Mesenchymal stem cell (in vitro differentiated cells and primary cell): ENCODE measurements around the gene TBC1D10A.

Experiments
- DNase-seq: peaks from one replicate; pipeline ENCODE4 v3.0.0-alpha.2; 2013
- H2AFZ ChIP-seq: one replicate; pipeline ENCODE4 v1.6.1; 2013; ENCODE audit warnings: low read depth, mild to moderate bottlenecking, control low read depth, inconsistent platforms, low read length, moderate library complexity
- H2AK5ac ChIP-seq: 2 replicates; pipeline ENCODE4 v1.6.1; 2013; ENCODE audit warnings: low read length, moderate library complexity, mild to moderate bottlenecking, inconsistent platforms; ENCODE audit not compliant: severe bottlenecking
- H2BK120ac ChIP-seq: one replicate; pipeline ENCODE4 v1.6.1; 2013; ENCODE audit warnings: low read depth, mild to moderate bottlenecking, inconsistent platforms, low read length, moderate library complexity
- H2BK12ac ChIP-seq, 2 experiments: one replicate each; pipeline ENCODE4 v1.6.1; 2013; ENCODE audit warnings: inconsistent platforms in 2 of 2, low read length in 2 of 2, mild to moderate bottlenecking in 2 of 2, moderate library complexity in 2 of 2, control low read depth in 1 of 2
- H2BK15ac ChIP-seq: one replicate; pipeline ENCODE4 v1.6.1; 2013; ENCODE audit warnings: mild to moderate bottlenecking, low read depth, inconsistent platforms; ENCODE audit not compliant: poor library complexity, severe bottlenecking
- H2BK5ac ChIP-seq: 2 replicates; pipeline ENCODE4 v1.6.1; 2013; ENCODE audit warnings: low read depth, mild to moderate bottlenecking, low read length, control low read depth, inconsistent platforms; ENCODE audit not compliant: poor library complexity, severe bottlenecking
- H3K14ac ChIP-seq, 2 experiments: one replicate each; pipeline ENCODE4 v1.6.1; 2013; ENCODE audit warnings: inconsistent platforms in 2 of 2, low read length in 2 of 2, control low read depth in 1 of 2, mild to moderate bottlenecking in 1 of 2, moderate library complexity in 1 of 2
- H3K18ac ChIP-seq, 2 experiments: one replicate each; pipeline ENCODE4 v1.6.1; 2013; ENCODE audit warnings: inconsistent platforms in 2 of 2, low read length in 2 of 2, control low read depth in 1 of 2, low read depth in 1 of 2, mild to moderate bottlenecking in 1 of 2
- H3K23ac ChIP-seq, 2 experiments: one replicate each; pipeline ENCODE4 v1.6.1; 2013; ENCODE audit warnings: inconsistent platforms in 2 of 2, low read length in 2 of 2, mild to moderate bottlenecking in 2 of 2, moderate library complexity in 2 of 2, control low read depth in 1 of 2
- H3K27ac ChIP-seq: 2 replicates; pipeline ENCODE4 v1.5.1; 2013; ENCODE audit warnings: mild to moderate bottlenecking, moderate library complexity, low read length, control low read depth, inconsistent platforms; ENCODE audit not compliant: poor library complexity, severe bottlenecking
- H3K27me3 ChIP-seq, 2 experiments: 2 replicates each; pipeline versions ENCODE4 v1.6.1 to v1.7.0; 2013; ENCODE audit warnings: low read length in 2 of 2, mild to moderate bottlenecking in 2 of 2, moderate library complexity in 2 of 2, control low read depth in 1 of 2, inconsistent platforms in 1 of 2; ENCODE audit not compliant: control insufficient read depth in 1 of 2, insufficient read depth in 1 of 2
- H3K36me3 ChIP-seq, 2 experiments: 2 replicates each; pipeline versions ENCODE4 v1.6.1 to v1.7.0; 2013; ENCODE audit warnings: low read length in 2 of 2, control low read depth in 1 of 2, inconsistent platforms in 1 of 2, low read depth in 1 of 2, mild to moderate bottlenecking in 1 of 2; ENCODE audit not compliant: insufficient read depth in 2 of 2, control insufficient read depth in 1 of 2
- H3K4ac ChIP-seq, 2 experiments: one replicate each; pipeline ENCODE4 v1.6.1; 2013; ENCODE audit warnings: inconsistent platforms in 2 of 2, low read length in 2 of 2, mild to moderate bottlenecking in 2 of 2, moderate library complexity in 2 of 2, control low read depth in 1 of 2, low read depth in 1 of 2
- H3K4me1 ChIP-seq: 2 replicates; pipeline ENCODE4 v1.6.1; 2013; ENCODE audit warnings: low read depth, low read length, control low read depth; ENCODE audit not compliant: control insufficient read depth, insufficient read depth
- H3K4me2 ChIP-seq: 2 replicates; pipeline ENCODE4 v1.6.1; 2013; ENCODE audit warnings: low read length, mild to moderate bottlenecking, inconsistent platforms; ENCODE audit not compliant: poor library complexity, severe bottlenecking
- H3K4me3 ChIP-seq, 2 experiments: 2 replicates each; pipeline versions ENCODE4 v1.5.1 to v1.7.0; 2013; ENCODE audit warnings: low read length in 2 of 2, mild to moderate bottlenecking in 2 of 2, control low read depth in 1 of 2, low read depth in 1 of 2; ENCODE audit not compliant: insufficient read depth in 1 of 2
- H3K79me1 ChIP-seq: replicated peaks from 2 replicates; pipeline ENCODE4 v1.6.1; 2013; ENCODE audit warnings: mild to moderate bottlenecking, control low read depth, low read length, inconsistent platforms; ENCODE audit not compliant: poor library complexity, severe bottlenecking
- H3K9ac ChIP-seq: 2 replicates; pipeline ENCODE4 v1.7.0; 2013; ENCODE audit warnings: mild to moderate bottlenecking, low read length, moderate library complexity
- H3K9me3 ChIP-seq: 2 replicates; pipeline ENCODE4 v1.7.0; 2013; ENCODE audit warnings: mild to moderate bottlenecking, low read length; ENCODE audit not compliant: control insufficient read depth
- H4K8ac ChIP-seq: one replicate; pipeline ENCODE4 v1.6.1; 2013; ENCODE audit warnings: inconsistent platforms, mild to moderate bottlenecking, low read length, moderate library complexity
- H4K91ac ChIP-seq: one replicate; pipeline ENCODE4 v1.6.1; 2013; ENCODE audit warnings: mild to moderate bottlenecking, low read length, inconsistent platforms
- WGBS: methylation state at CpG from one replicate; pipeline ENCODE4 v1.1.7; 2013; ENCODE audit warnings: mixed read lengths; 5-methylcytosine and 5-hydroxymethylcytosine counted together

The TBC1D10A gene

GRCh38 chr22:30266445-30267381 is 60.0 kb downstream of the TBC1D10A start, which contains the start of gene OSM:
TSS of gene OSM (minus strand) at chr22:30266851. CDS start at chr22:30266799, 52 bp downstream.
- Histone ChIP-seq H4K91ac (peak within 1 kb of the TSS; percentile 67), H3K9me3 (no peaks in the 10 kb centered on the region), H3K27ac (no peak within 1 kb of the TSS), H3K79me1 (no peaks in the 10 kb centered on the region), H3K4me2 (no peak within 1 kb of the TSS), H3K18ac (no peak within 1 kb of the TSS), H3K4ac (peak within 1 kb of the TSS in 1 of 2 experiments; percentile 7), H3K4me1 (peaks cover 28% of the 10 kb centered on the region), H3K14ac (peak within 1 kb of the TSS in 1 of 2 experiments; percentile 7), H2AFZ (no peak within 1 kb of the TSS), H4K8ac (no peak within 1 kb of the TSS), H3K27me3 (peaks cover 0 to 2% of the 10 kb centered on the region in 2 experiments), H3K9ac (no peak within 1 kb of the TSS), H2BK5ac (no peak within 1 kb of the TSS), H2AK5ac (no peak within 1 kb of the TSS), H2BK120ac (no peak within 1 kb of the TSS), H3K4me3 (no peak within 1 kb of the TSS), H2BK15ac (no peak within 1 kb of the TSS), H3K36me3 (no peaks in the 10 kb centered on the region), H2BK12ac (no peak within 1 kb of the TSS), H3K23ac (no peak within 1 kb of the TSS)
- no peak for DNase-seq
- WGBS, result 93% methylated on average over 35 of the region's 35 CpGs

- Histone ChIP-seq H3K4me1 (peaks cover 33% of the 10 kb centered on the region), H3K36me3 (no peaks in the 10 kb centered on the region), H2BK120ac (no peak overlapping the region), H3K27me3 (peaks cover 0 to 5% of the 10 kb centered on the region in 2 experiments), H4K91ac (peak overlapping the region; percentile 67), H3K18ac (no peak overlapping the region), H2BK12ac (no peak overlapping the region), H3K4ac (peak overlapping the region in 1 of 2 experiments; percentile 7), H2BK5ac (no peak overlapping the region), H3K4me3 (no peak overlapping the region), H2AFZ (no peak overlapping the region), H3K4me2 (no peak overlapping the region), H3K9me3 (no peaks in the 10 kb centered on the region), H4K8ac (no peak overlapping the region), H3K9ac (no peak overlapping the region), H2BK15ac (no peak overlapping the region), H3K23ac (no peak overlapping the region), H3K14ac (no peak overlapping the region), H3K79me1 (no peaks in the 10 kb centered on the region), H3K27ac (no peak overlapping the region), H2AK5ac (no peak overlapping the region)
- no peak for DNase-seq
- WGBS, result 86% methylated on average over 21 of the region's 24 CpGs
Observed at GRCh38 chr22:30265823-30266444, 60.8 kb downstream of the TBC1D10A start.

- no peak overlapping the region for H4K91ac ChIP-seq
- 96% methylated on average over 9 of the region's 9 CpGs for WGBS
- no peak overlapping the region for H3K18ac ChIP-seq
- DNase-seq, result no peak
- no peak overlapping the region for H2BK15ac ChIP-seq
- no peak overlapping the region for H2AK5ac ChIP-seq
- no peak overlapping the region for H2AFZ ChIP-seq
- no peak overlapping the region for H3K14ac ChIP-seq
- no peak overlapping the region for H3K4ac ChIP-seq
- no peak overlapping the region for H4K8ac ChIP-seq
- H2BK120ac ChIP-seq, result no peak overlapping the region
- H3K9ac ChIP-seq, result no peak overlapping the region
- H3K36me3 ChIP-seq, result no peaks in the 10 kb centered on the region
- no peak overlapping the region for H2BK5ac ChIP-seq
- H2BK12ac ChIP-seq, result peak overlapping the region in 1 of 2 experiments; percentile 15
- H3K27ac ChIP-seq, result no peak overlapping the region
- H3K9me3 ChIP-seq, result no peaks in the 10 kb centered on the region
- no peak overlapping the region for H3K4me2 ChIP-seq
- H3K23ac ChIP-seq, result no peak overlapping the region
- H3K4me3 ChIP-seq, result no peak overlapping the region
- peaks cover 0 to 5% of the 10 kb centered on the region in 2 experiments for H3K27me3 ChIP-seq
- H3K4me1 ChIP-seq, result peaks cover 33% of the 10 kb centered on the region
- no peaks in the 10 kb centered on the region for H3K79me1 ChIP-seq
Observed at GRCh38 chr22:30265131-30265720, 61.5 kb downstream of the TBC1D10A start.

GRCh38 chr22:30263883-30264282 is 62.9 kb downstream of the TBC1D10A start:
- no peak for DNase-seq
- 90% methylated on average over 17 of the region's 17 CpGs for WGBS
- Histone ChIP-seq H3K4me1 (peaks cover 33% of the 10 kb centered on the region), H2AFZ (no peak overlapping the region), H3K79me1 (no peaks in the 10 kb centered on the region), H2AK5ac (no peak overlapping the region), H2BK120ac (no peak overlapping the region), H3K9ac (no peak overlapping the region), H2BK5ac (no peak overlapping the region), H3K9me3 (no peaks in the 10 kb centered on the region), H3K23ac (no peak overlapping the region), H2BK15ac (no peak overlapping the region), H4K91ac (no peak overlapping the region), H2BK12ac (no peak overlapping the region), H3K27ac (no peak overlapping the region), H3K18ac (no peak overlapping the region), H3K27me3 (peaks cover 0 to 8% of the 10 kb centered on the region in 2 experiments), H3K4me3 (no peak overlapping the region), H3K14ac (no peak overlapping the region), H3K4ac (no peak overlapping the region), H3K36me3 (no peaks in the 10 kb centered on the region), H3K4me2 (no peak overlapping the region), H4K8ac (no peak overlapping the region)
